ENCODE measurements around the gene RAB21.
"Not testable (repeated sequence)": the region's sequence is repeated elsewhere in the genome, so short reads cannot be mapped to it uniquely, and the experiment has no call there.

RAB21 gene

GRCh38 chr12:71749666-71750065, 5.0 kb upstream of the RAB21 start:
- no peak overlapping the region for H3K4me3 ChIP-seq (ENCODE audit: control insufficient read depth, low read depth, low read length)
- no peak for TF ChIP-seq CTCF (IDR thresholded peaks at IDR 0.05; ENCODE audit: control insufficient read depth, insufficient read depth, low read depth, low read length, missing control alignments)
- no peak for DNase-seq (ENCODE audit: low read depth)

- no peak for TF ChIP-seq CTCF (IDR thresholded peaks at IDR 0.05; ENCODE audit: control insufficient read depth, insufficient read depth, low read depth, low read length, missing control alignments)
- DNase-seq (ENCODE audit: low read depth) = no peak
- no peak overlapping the region for H3K4me3 ChIP-seq (ENCODE audit: control insufficient read depth, low read depth, low read length)
Measured at GRCh38 chr12:71752891-71753290, 1.8 kb upstream of the RAB21 start.

GRCh38 chr12:71755146-71755892, 656 bp downstream of the RAB21 start:
- no peak for DNase-seq (ENCODE audit: low read depth)
- no peak for TF ChIP-seq CTCF (IDR thresholded peaks at IDR 0.05; ENCODE audit: control insufficient read depth, insufficient read depth, low read depth, low read length, missing control alignments)
- peak overlapping the region; percentile 69 for H3K4me3 ChIP-seq (ENCODE audit: control insufficient read depth, low read depth, low read length)

- no peak for TF ChIP-seq CTCF (IDR thresholded peaks at IDR 0.05; ENCODE audit: control insufficient read depth, insufficient read depth, low read depth, low read length, missing control alignments)
Measured at GRCh38 chr12:71756054-71756690, 1.5 kb downstream of the RAB21 start.

GRCh38 chr12:71759941-71760340, 5.3 kb downstream of the RAB21 start:
- DNase-seq (ENCODE audit: low read depth) = no peak
- no peak overlapping the region for H3K4me3 ChIP-seq (ENCODE audit: control insufficient read depth, low read depth, low read length)
- no peak for TF ChIP-seq CTCF (IDR thresholded peaks at IDR 0.05; ENCODE audit: control insufficient read depth, insufficient read depth, low read depth, low read length, missing control alignments)

More at GRCh38 chr12:71756054-71756690, 1.5 kb downstream of the RAB21 start:
- peak overlapping the region; percentile 69 for H3K4me3 ChIP-seq (ENCODE audit: control insufficient read depth, low read depth, low read length)
- no peak for DNase-seq (ENCODE audit: low read depth)

GRCh38 chr12:71760471-71760870, 5.8 kb downstream of the RAB21 start:
- H3K4me3 ChIP-seq (ENCODE audit: control insufficient read depth, low read depth, low read length) = no peak overlapping the region
- TF ChIP-seq CTCF (IDR thresholded peaks at IDR 0.05; ENCODE audit: control insufficient read depth, insufficient read depth, low read depth, low read length, missing control alignments) = no peak
- no peak for DNase-seq (ENCODE audit: low read depth)

GRCh38 chr12:71761354-71761753, 6.7 kb downstream of the RAB21 start:
- not testable (repeated sequence) for DNase-seq (ENCODE audit: low read depth); H3K4me3 ChIP-seq (ENCODE audit: control insufficient read depth, low read depth, low read length)
